SK-N-SH treated with all-trans-retinoic acid at 6 μM for 48 hours (cell line): Measurements from ENCODE around the gene RPS19.

Source experiments
- ATAC-seq: fragments of 200-7000 bp; cut with Tn5 transposase; 3 replicates; pipeline ENCODE4 v1.9.1; 2020; ENCODE audit warnings: mild to moderate bottlenecking, moderate library complexity
- CSDC2 ChIP-seq: fragments of 250-450 bp; sonication (Bioruptor Pico); IDR thresholded peaks from 2 replicates; pipeline ENCODE4 v1.5.0; 2020; ENCODE audit warnings: mild to moderate bottlenecking, moderate library complexity
- ISL1 ChIP-seq: fragments of 250-450 bp; sonication (Bioruptor Pico); IDR thresholded peaks from 2 replicates; pipeline ENCODE4 v2.1.2; 2022; ENCODE audit warnings: mild to moderate bottlenecking, moderate library complexity
- POU6F1 ChIP-seq: fragments of 250-450 bp; sonication (Bioruptor Pico); IDR thresholded peaks from 2 replicates; pipeline ENCODE4 v1.8.0; 2021; ENCODE audit warnings: low read depth, mild to moderate bottlenecking, moderate library complexity, borderline replicate concordance
- PPARA ChIP-seq: fragments of 250-450 bp; sonication (Bioruptor Pico); IDR thresholded peaks from 2 replicates; pipeline ENCODE4 v1.5.0; 2020; ENCODE audit warnings: mild to moderate bottlenecking, borderline replicate concordance
- SNAI2 ChIP-seq: fragments of 250-450 bp; sonication (Bioruptor Pico); IDR thresholded peaks from 2 replicates; pipeline ENCODE4 v1.5.0; 2020; ENCODE audit warnings: mild to moderate bottlenecking, moderate library complexity
- TSHZ2 ChIP-seq: fragments of 250-450 bp; sonication (Bioruptor Pico); IDR thresholded peaks from 2 replicates; pipeline ENCODE4 v1.5.0; 2020; ENCODE audit warnings: mild to moderate bottlenecking, moderate library complexity
- ZFP30 ChIP-seq: fragments of 450-650 bp; formaldehyde crosslinking; IDR thresholded peaks from 2 replicates; pipeline ENCODE4 v1.5.0; 2022; ENCODE audit warnings: mild to moderate bottlenecking, moderate library complexity
- ZNF565 ChIP-seq: fragments of 450-650 bp; formaldehyde crosslinking; conservative IDR thresholded peaks from 2 replicates; pipeline ENCODE4 v1.5.0; 2020; ENCODE audit warnings: low read depth, mild to moderate bottlenecking, moderate library complexity
- ZNF70 ChIP-seq: fragments of 450-650 bp; formaldehyde crosslinking; IDR thresholded peaks from 2 replicates; pipeline ENCODE4 v1.5.0; 2020; ENCODE audit warnings: mild to moderate bottlenecking, moderate library complexity

RPS19 gene

GRCh38 chr19:41921577-41922576 is 61.8 kb downstream of the RPS19 start:
- no peak for ATAC-seq
- TF ChIP-seq POU6F1, result no peak
- TF ChIP-seq ZFP30 (CRISPR knock-in tag), result no peak
- no peak for TF ChIP-seq ZNF565 (CRISPR knock-in tag)
- no peak for TF ChIP-seq ZNF70 (CRISPR knock-in tag)
- no peak for TF ChIP-seq TSHZ2 (CRISPR knock-in tag)
- TF ChIP-seq ISL1 (CRISPR knock-in tag), result no peak
- TF ChIP-seq SNAI2 (CRISPR knock-in tag), result no peak
- TF ChIP-seq CSDC2, result no peak
- no peak for TF ChIP-seq PPARA (CRISPR knock-in tag)
